DMS153 treated with DMSO at 0.1 percent for 48 hours (cell line): ENCODE data around the gene PTGDR2.

Source experiments
- DNase-seq: peaks from one replicate; lab custom pipeline; 2025; ENCODE audit not compliant: unreplicated experiment; lab: John Stamatoyannopoulos, UW

PTGDR2 gene

GRCh38 chr11:60859616-60860250 is 4.0 kb upstream of the PTGDR2 start:
- no peak for DNase-seq

- DNase-seq = no peak
Measured at GRCh38 chr11:60858731-60859464, 3.1 kb upstream of the PTGDR2 start.

- no peak for DNase-seq
Measured at GRCh38 chr11:60858236-60858635, 2.5 kb upstream of the PTGDR2 start.

GRCh38 chr11:60857378-60858232 is 1.9 kb upstream of the PTGDR2 start:
- no peak for DNase-seq

- DNase-seq = no peak
Measured at GRCh38 chr11:60854847-60855725, 664 bp downstream of the PTGDR2 start.

GRCh38 chr11:60854140-60854846 is 1.5 kb downstream of the PTGDR2 start:
- DNase-seq = no peak

GRCh38 chr11:60852982-60853950 is 2.5 kb downstream of the PTGDR2 start:
- no peak for DNase-seq

- no peak for DNase-seq
Measured at GRCh38 chr11:60852117-60852981, 3.4 kb downstream of the PTGDR2 start.

GRCh38 chr11:60851327-60852104 is 4.2 kb downstream of the PTGDR2 start:
- DNase-seq = no peak

- no peak for DNase-seq
Measured at GRCh38 chr11:60849641-60850520, 5.9 kb downstream of the PTGDR2 start.

GRCh38 chr11:60848714-60849151 is 7.0 kb downstream of the PTGDR2 start:
- DNase-seq = no peak

GRCh38 chr11:60847896-60848295 is 7.9 kb downstream of the PTGDR2 start:
- no peak for DNase-seq

- no peak for DNase-seq
Measured at GRCh38 chr11:60847281-60847680, 8.5 kb downstream of the PTGDR2 start.

- DNase-seq = no peak
Measured at GRCh38 chr11:60845338-60845737, 10.4 kb downstream of the PTGDR2 start.

GRCh38 chr11:60844870-60845221 is 10.9 kb downstream of the PTGDR2 start:
- DNase-seq = no peak
